ENCODE data around the gene ABCA12.
"Not testable (repeated sequence)": the region's sequence is repeated elsewhere in the genome, so short reads cannot be mapped to it uniquely, and the experiment has no call there.

Gene ABCA12

GRCh38 chr2:215138479-215138878 lies at the start of gene ABCA12:
ABCA12 (minus strand) TSS chr2:215138626; CDS start chr2:215138208, 418 bp downstream.
- no peak for DNase-seq (ENCODE audit: low read depth)

GRCh38 chr2:215188078-215188477 lies 49.7 kb upstream of the ABCA12 start:
- no peak for DNase-seq (ENCODE audit: low read depth)

- DNase-seq (ENCODE audit: low read depth): no peak
Observed at GRCh38 chr2:215186021-215186420, 47.6 kb upstream of the ABCA12 start.

GRCh38 chr2:215178121-215178520 lies 39.7 kb upstream of the ABCA12 start:
- DNase-seq (ENCODE audit: low read depth): no peak

- DNase-seq (ENCODE audit: low read depth): no peak
Observed at GRCh38 chr2:215171796-215172195, 33.4 kb upstream of the ABCA12 start.

GRCh38 chr2:215171151-215171550 lies 32.7 kb upstream of the ABCA12 start:
- no peak for DNase-seq (ENCODE audit: low read depth)

- not testable (repeated sequence) for DNase-seq (ENCODE audit: low read depth)
Observed at GRCh38 chr2:215166505-215166904, 28.1 kb upstream of the ABCA12 start.

GRCh38 chr2:215163319-215163718 lies 24.9 kb upstream of the ABCA12 start:
- not testable (repeated sequence) for DNase-seq (ENCODE audit: low read depth)

GRCh38 chr2:215161301-215161829 lies 22.9 kb upstream of the ABCA12 start:
- no peak for DNase-seq (ENCODE audit: low read depth)

- no peak for DNase-seq (ENCODE audit: low read depth)
Observed at GRCh38 chr2:215160081-215160480, 21.7 kb upstream of the ABCA12 start.

- no peak for DNase-seq (ENCODE audit: low read depth)
Observed at GRCh38 chr2:215156453-215156852, 18.0 kb upstream of the ABCA12 start.

- DNase-seq (ENCODE audit: low read depth): no peak
Observed at GRCh38 chr2:215149894-215150293, 11.5 kb upstream of the ABCA12 start.

GRCh38 chr2:215149486-215149885 lies 11.1 kb upstream of the ABCA12 start:
- no peak for DNase-seq (ENCODE audit: low read depth)

- DNase-seq (ENCODE audit: low read depth): no peak
Observed at GRCh38 chr2:215149060-215149459, 10.6 kb upstream of the ABCA12 start.

- DNase-seq (ENCODE audit: low read depth): no peak
Observed at GRCh38 chr2:215145611-215146010, 7.2 kb upstream of the ABCA12 start.

GRCh38 chr2:215144106-215144875 lies 5.9 kb upstream of the ABCA12 start:
- DNase-seq (ENCODE audit: low read depth): no peak

GRCh38 chr2:215143458-215143857 lies 5.0 kb upstream of the ABCA12 start:
- DNase-seq (ENCODE audit: low read depth): no peak

GRCh38 chr2:215141706-215142105 lies 3.3 kb upstream of the ABCA12 start:
- DNase-seq (ENCODE audit: low read depth): no peak

GRCh38 chr2:215140166-215140707 lies 1.8 kb upstream of the ABCA12 start:
- DNase-seq (ENCODE audit: low read depth): no peak

GRCh38 chr2:215137741-215138340 lies 585 bp downstream of the ABCA12 start:
- no peak for DNase-seq (ENCODE audit: low read depth)

- no peak for DNase-seq (ENCODE audit: low read depth)
Observed at GRCh38 chr2:215137329-215137686, 1.1 kb downstream of the ABCA12 start.

GRCh38 chr2:215136669-215137328 lies 1.6 kb downstream of the ABCA12 start:
- DNase-seq (ENCODE audit: low read depth): no peak

- DNase-seq (ENCODE audit: low read depth): no peak
Observed at GRCh38 chr2:215120401-215120800, 18.0 kb downstream of the ABCA12 start.
